K562 (cell line): ENCODE results near the gene RHBDD1.

Source experiments
- BRF1 ChIP-seq: IDR thresholded peaks from 3 replicates; pipeline ENCODE4 v1.6.1; 2011; ENCODE audit warnings: borderline replicate concordance, mild to moderate bottlenecking; ENCODE audit not compliant: insufficient read length; ENCODE audit errors: extremely low read depth
- CAMTA2 ChIP-seq: fragments of 250-450 bp; sonication (Bioruptor Pico); conservative IDR thresholded peaks from 2 replicates; pipeline ENCODE4 v1.5.1; 2022
- EZH2 ChIP-seq: IDR thresholded peaks from 2 replicates; pipeline ENCODE4 v1.6.1; 2012; ENCODE audit warnings: low read depth, mild to moderate bottlenecking, inconsistent platforms, low read length, borderline replicate concordance
- MYC ChIP-seq, 2 experiments: fragments of 250-450 bp in 1 of 2; sonication (Bioruptor Pico) in 1 of 2; IDR thresholded peaks; 2 replicates each; pipeline versions ENCODE4 v1.5.1 to v1.6.1; 2012 to 2021; ENCODE audit warnings: low read depth in 2 of 2, borderline replicate concordance in 1 of 2, improper control_type of control experiment in 1 of 2, low read length in 1 of 2, mild to moderate bottlenecking in 1 of 2, moderate library complexity in 1 of 2
- NR0B1 ChIP-seq: fragments of 450-650 bp; IDR thresholded peaks from one replicate; pipeline ENCODE4 v1.6.1; 2018; ENCODE audit warnings: mild to moderate bottlenecking, moderate library complexity; ENCODE audit not compliant: partially characterized antibody
- POLR2A ChIP-seq: fragments of 450-650 bp; conservative IDR thresholded peaks from 2 replicates; pipeline ENCODE4 v1.6.1; 2016
- RFX1 ChIP-seq: fragments of 450-650 bp; IDR thresholded peaks from 2 replicates; pipeline ENCODE4 v1.6.1; 2016; ENCODE audit warnings: mild to moderate bottlenecking, moderate library complexity
- SP2 ChIP-seq: IDR thresholded peaks from 2 replicates; pipeline ENCODE4 v1.6.1; 2011; ENCODE audit warnings: mild to moderate bottlenecking, low read depth, low read length, moderate library complexity; ENCODE audit not compliant: poor library complexity, severe bottlenecking; ENCODE audit errors: extremely low read depth
- TEAD4 ChIP-seq, 2 experiments: sonication (generic) in 1 of 2; formaldehyde crosslinking in 1 of 2; IDR thresholded peaks; 2 replicates each; pipeline versions ENCODE4 v1.6.1 to v1.8.0; 2012 to 2022; ENCODE audit warnings: borderline replicate concordance in 1 of 2, inconsistent platforms in 1 of 2, low read length in 1 of 2, mild to moderate bottlenecking in 1 of 2, missing genetic modification reagents in 1 of 2
- TF ChIP-seq, protein P1 (sequence below), 3 experiments: IDR thresholded peaks in 2 of 3; conservative IDR thresholded peaks in 1 of 3; 2 replicates each; pipeline ENCODE4 v1.5.1; 2011 to 2012; ENCODE audit warnings: low read length in 3 of 3, mild to moderate bottlenecking in 3 of 3, control low read depth in 2 of 3, improper control_type of control experiment in 1 of 3, inconsistent platforms in 1 of 3, low read depth in 1 of 3, mixed read lengths in 1 of 3, moderate library complexity in 1 of 3; ENCODE audit not compliant: insufficient read depth in 2 of 3
- TF ChIP-seq, protein P2 (sequence below): sonication (generic); formaldehyde crosslinking; IDR thresholded peaks from 2 replicates; pipeline ENCODE4 v1.8.1; 2023; ENCODE audit warnings: missing genetic modification reagents, mild to moderate bottlenecking, borderline replicate concordance

- TF ChIP-seq MYC (IDR thresholded peaks at IDR 0.05; ENCODE audit: low read depth, low read length) (no peak), MYC (CRISPR knock-in tag; IDR thresholded peaks at IDR 0.05; ENCODE audit: borderline replicate concordance, low read depth) (no peak), NR0B1 (no peak), BRF1 (no peak), EZH2 (no peak), POLR2A (no peak), TEAD4 (IDR thresholded peaks at IDR 0.05; ENCODE audit: low read length) (no peak), TEAD4 (CRISPR knock-in tag; IDR thresholded peaks at IDR 0.05; ENCODE audit: borderline replicate concordance) (no peak), SP2 (no peak), CAMTA2 (no peak), RFX1 (no peak)
- TF ChIP-seq, protein P1, sequence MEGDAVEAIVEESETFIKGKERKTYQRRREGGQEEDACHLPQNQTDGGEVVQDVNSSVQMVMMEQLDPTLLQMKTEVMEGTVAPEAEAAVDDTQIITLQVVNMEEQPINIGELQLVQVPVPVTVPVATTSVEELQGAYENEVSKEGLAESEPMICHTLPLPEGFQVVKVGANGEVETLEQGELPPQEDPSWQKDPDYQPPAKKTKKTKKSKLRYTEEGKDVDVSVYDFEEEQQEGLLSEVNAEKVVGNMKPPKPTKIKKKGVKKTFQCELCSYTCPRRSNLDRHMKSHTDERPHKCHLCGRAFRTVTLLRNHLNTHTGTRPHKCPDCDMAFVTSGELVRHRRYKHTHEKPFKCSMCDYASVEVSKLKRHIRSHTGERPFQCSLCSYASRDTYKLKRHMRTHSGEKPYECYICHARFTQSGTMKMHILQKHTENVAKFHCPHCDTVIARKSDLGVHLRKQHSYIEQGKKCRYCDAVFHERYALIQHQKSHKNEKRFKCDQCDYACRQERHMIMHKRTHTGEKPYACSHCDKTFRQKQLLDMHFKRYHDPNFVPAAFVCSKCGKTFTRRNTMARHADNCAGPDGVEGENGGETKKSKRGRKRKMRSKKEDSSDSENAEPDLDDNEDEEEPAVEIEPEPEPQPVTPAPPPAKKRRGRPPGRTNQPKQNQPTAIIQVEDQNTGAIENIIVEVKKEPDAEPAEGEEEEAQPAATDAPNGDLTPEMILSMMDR (IDR thresholded peaks at IDR 0.05 in 2 of 3, conservative IDR thresholded peaks at IDR 0.05 in 1 of 3; ENCODE audit: insufficient read depth in 2 of 3, low read depth in 1 of 3, low read length in 3 of 3): no peak
- TF ChIP-seq, protein P2, sequence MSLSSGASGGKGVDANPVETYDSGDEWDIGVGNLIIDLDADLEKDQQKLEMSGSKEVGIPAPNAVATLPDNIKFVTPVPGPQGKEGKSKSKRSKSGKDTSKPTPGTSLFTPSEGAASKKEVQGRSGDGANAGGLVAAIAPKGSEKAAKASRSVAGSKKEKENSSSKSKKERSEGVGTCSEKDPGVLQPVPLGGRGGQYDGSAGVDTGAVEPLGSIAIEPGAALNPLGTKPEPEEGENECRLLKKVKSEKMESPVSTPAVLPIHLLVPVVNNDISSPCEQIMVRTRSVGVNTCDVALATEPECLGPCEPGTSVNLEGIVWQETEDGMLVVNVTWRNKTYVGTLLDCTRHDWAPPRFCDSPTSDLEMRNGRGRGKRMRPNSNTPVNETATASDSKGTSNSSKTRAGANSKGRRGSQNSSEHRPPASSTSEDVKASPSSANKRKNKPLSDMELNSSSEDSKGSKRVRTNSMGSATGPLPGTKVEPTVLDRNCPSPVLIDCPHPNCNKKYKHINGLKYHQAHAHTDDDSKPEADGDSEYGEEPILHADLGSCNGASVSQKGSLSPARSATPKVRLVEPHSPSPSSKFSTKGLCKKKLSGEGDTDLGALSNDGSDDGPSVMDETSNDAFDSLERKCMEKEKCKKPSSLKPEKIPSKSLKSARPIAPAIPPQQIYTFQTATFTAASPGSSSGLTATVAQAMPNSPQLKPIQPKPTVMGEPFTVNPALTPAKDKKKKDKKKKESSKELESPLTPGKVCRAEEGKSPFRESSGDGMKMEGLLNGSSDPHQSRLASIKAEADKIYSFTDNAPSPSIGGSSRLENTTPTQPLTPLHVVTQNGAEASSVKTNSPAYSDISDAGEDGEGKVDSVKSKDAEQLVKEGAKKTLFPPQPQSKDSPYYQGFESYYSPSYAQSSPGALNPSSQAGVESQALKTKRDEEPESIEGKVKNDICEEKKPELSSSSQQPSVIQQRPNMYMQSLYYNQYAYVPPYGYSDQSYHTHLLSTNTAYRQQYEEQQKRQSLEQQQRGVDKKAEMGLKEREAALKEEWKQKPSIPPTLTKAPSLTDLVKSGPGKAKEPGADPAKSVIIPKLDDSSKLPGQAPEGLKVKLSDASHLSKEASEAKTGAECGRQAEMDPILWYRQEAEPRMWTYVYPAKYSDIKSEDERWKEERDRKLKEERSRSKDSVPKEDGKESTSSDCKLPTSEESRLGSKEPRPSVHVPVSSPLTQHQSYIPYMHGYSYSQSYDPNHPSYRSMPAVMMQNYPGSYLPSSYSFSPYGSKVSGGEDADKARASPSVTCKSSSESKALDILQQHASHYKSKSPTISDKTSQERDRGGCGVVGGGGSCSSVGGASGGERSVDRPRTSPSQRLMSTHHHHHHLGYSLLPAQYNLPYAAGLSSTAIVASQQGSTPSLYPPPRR (CRISPR knock-in tag): no peak
Measured at GRCh38 chr2:227022608-227023007, 186.8 kb downstream of the RHBDD1 start.
